ENCODE measurements around the gene PLEKHS1. TPM values are rescaled to one million over a fixed set of nuclear protein-coding genes. Genes with fewer than 3 reads are reported as not detected.

The PLEKHS1 gene
- total RNA-seq, 1 experiment from 2014 or later = not detected

GRCh38 chr10:113716109-113716910 lies 35.2 kb upstream of the PLEKHS1 start:
- no peak overlapping the region for H4K5ac ChIP-seq (ENCODE audit: insufficient read length, low read depth, low read length)
- no CpG with 5 or more reads among the region's 2 CpGs for WGBS (ENCODE audit: extremely low coverage, insufficient read length, low lambda C conversion rate)
- no peak overlapping the region for H2BK15ac ChIP-seq (ENCODE audit: low read depth, low read length)

More at GRCh38 chr10:113716109-113716910, 35.2 kb upstream of the PLEKHS1 start:
- Histone ChIP-seq H2BK12ac (ENCODE audit: insufficient read length, low read depth, low read length) (no peak overlapping the region), H3K4me1 (ENCODE audit: insufficient read depth, low read length) (peaks cover 2% of the 10 kb centered on the region; the same call in 1 of the 2 replicates), H2BK20ac (ENCODE audit: low read depth, low read length, poor library complexity, severe bottlenecking) (no peak overlapping the region), H3K4me2 (ENCODE audit: insufficient read depth, insufficient read length, low read length) (no peak overlapping the region), H3K56ac (ENCODE audit: insufficient read length, low read depth, low read length) (no peak overlapping the region), H3T11ph (ENCODE audit: low read length) (no peak overlapping the region), H3K14ac (ENCODE audit: insufficient read depth, low read length) (no peak overlapping the region), H3K9ac (ENCODE audit: extremely low read depth, insufficient read length, low read length) (no peak overlapping the region), H3K18ac (ENCODE audit: insufficient read length, low read depth, low read length) (no peak overlapping the region), H4K20me1 (ENCODE audit: control insufficient read depth, insufficient read depth, insufficient read length) (no peaks in the 10 kb centered on the region), H4K8ac (replicated peaks; ENCODE audit: insufficient read length, low read depth, low read length) (no peak overlapping the region), H3K23me2 (ENCODE audit: insufficient read length, low read depth, low read length, poor library complexity, severe bottlenecking) (no peaks in the 10 kb centered on the region), H3K79me1 (ENCODE audit: insufficient read depth, low read depth, low read length, poor library complexity, severe bottlenecking) (no peaks in the 10 kb centered on the region), H3K9me3 (ENCODE audit: control insufficient read depth, low read depth, low read length) (no peaks in the 10 kb centered on the region), H3K27ac (ENCODE audit: insufficient read length, low read depth, low read length) (no peak overlapping the region), H4K91ac (ENCODE audit: insufficient read length, low read depth, low read length) (no peak overlapping the region), H2BK120ac (ENCODE audit: low read depth, low read length, poor library complexity, severe bottlenecking) (no peak overlapping the region), H3K79me2 (ENCODE audit: insufficient read depth, low read length) (no peaks in the 10 kb centered on the region), H2AFZ (ENCODE audit: low read length) (no peak overlapping the region), H2AK5ac (ENCODE audit: insufficient read length, low read length) (no peak overlapping the region), H2BK5ac (ENCODE audit: insufficient read length, low read length) (no peak overlapping the region), H3K4ac (ENCODE audit: low read depth, low read length) (no peak overlapping the region), H3K23ac (ENCODE audit: insufficient read length, low read depth, low read length) (no peak overlapping the region), H3K27me3 (ENCODE audit: insufficient read depth, low read length) (no peaks in the 10 kb centered on the region)
- Mint-ChIP-seq H3K27me3 (ENCODE audit: low read depth) (no peaks in the 10 kb centered on the region), H3K36me3 (ENCODE audit: insufficient read depth in 1 of 3, low read depth in 3 of 3) (peaks cover 0 to 2% (median 0%) of the 10 kb centered on the region in 3 experiments; a peak in 3 of 7 replicates), H3K4me1 (peaks cover 12 to 18% of the 10 kb centered on the region in 2 experiments), H3K27ac (no peak overlapping the region), H3K9me3 (no peaks in the 10 kb centered on the region), H3K4me3 (no peak overlapping the region)
- TF ChIP-seq CTCF (conservative IDR thresholded peaks at IDR 0.05) = no peak
- no peak for DNase-seq
